ENCODE data around the gene DPP10.

DPP10 gene

DNA sequence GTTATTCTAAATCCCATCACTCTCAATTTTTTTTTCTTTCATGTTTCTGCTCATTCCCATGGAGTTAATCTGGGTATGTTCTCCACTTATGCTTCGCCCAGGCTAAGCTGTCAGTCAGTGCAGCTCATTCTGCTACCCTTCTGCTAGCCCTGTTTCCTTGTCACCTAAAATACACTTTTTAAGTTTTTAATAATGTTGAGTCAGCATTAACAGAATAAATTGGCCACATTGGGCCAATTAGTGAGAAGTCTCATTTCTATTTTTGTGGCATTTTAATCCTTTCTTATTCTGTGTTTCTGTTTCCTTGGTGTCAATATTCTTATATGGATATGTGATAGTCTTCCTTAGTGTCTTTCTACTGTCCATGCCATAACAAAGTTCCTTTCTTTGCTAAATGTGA is 1126.2 kb downstream of the DPP10 start:
- in situ Hi-C loops (cut with MboI; ENCODE audit: low sequenced_read_pairs, unreplicated experiment): no loop called here
- no peak for DNase-seq (ENCODE audit: low spot score)
- TF ChIP-seq, protein P1, sequence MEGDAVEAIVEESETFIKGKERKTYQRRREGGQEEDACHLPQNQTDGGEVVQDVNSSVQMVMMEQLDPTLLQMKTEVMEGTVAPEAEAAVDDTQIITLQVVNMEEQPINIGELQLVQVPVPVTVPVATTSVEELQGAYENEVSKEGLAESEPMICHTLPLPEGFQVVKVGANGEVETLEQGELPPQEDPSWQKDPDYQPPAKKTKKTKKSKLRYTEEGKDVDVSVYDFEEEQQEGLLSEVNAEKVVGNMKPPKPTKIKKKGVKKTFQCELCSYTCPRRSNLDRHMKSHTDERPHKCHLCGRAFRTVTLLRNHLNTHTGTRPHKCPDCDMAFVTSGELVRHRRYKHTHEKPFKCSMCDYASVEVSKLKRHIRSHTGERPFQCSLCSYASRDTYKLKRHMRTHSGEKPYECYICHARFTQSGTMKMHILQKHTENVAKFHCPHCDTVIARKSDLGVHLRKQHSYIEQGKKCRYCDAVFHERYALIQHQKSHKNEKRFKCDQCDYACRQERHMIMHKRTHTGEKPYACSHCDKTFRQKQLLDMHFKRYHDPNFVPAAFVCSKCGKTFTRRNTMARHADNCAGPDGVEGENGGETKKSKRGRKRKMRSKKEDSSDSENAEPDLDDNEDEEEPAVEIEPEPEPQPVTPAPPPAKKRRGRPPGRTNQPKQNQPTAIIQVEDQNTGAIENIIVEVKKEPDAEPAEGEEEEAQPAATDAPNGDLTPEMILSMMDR (IDR thresholded peaks at IDR 0.05; ENCODE audit: borderline replicate concordance, control extremely low read depth, extremely low read depth, insufficient read depth, missing control alignments): no peak

DNA sequence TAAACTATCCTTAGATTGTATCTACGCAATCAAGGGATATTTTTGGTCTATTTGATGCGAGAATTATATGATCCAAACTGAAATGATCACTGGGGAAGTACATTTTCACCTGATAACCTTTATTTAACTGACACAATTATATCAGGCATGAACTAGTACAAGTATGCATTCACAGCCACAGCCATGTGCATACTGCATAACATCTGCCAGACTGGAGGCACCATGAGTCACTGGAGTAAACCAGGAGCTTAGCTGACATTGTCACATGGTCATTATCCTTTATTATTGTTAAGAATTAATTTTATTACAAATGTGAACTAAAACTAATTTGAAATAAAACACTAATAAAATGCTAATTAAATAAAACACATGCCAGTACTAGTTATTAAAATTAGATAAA is 1127.1 kb downstream of the DPP10 start:
- in situ Hi-C loops (cut with MboI; ENCODE audit: low sequenced_read_pairs, unreplicated experiment): no loop called here
- no peak for DNase-seq (ENCODE audit: low spot score)
- TF ChIP-seq, protein P1 (IDR thresholded peaks at IDR 0.05; ENCODE audit: borderline replicate concordance, control extremely low read depth, extremely low read depth, insufficient read depth, missing control alignments): no peak

DNA sequence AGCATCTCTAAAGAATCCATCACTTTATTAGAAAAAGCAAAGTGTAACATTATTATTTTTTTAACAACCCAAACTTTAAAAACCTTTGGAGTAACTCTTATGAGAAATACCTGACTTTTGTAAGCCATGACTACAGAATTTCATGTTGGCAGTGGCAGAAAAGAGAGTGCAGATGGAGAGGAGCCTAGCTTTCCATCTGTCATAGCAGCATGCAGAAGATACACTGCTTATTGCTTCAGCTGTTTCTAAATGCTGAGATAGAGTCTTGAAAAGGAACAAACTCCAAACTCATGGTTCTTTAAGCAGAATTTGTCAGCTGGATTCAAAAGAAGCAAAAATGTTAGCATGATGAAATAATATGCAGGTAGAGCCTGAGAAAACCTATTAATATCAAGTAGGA is 1130.3 kb downstream of the DPP10 start:
- no peak for DNase-seq (ENCODE audit: low spot score)
- in situ Hi-C loops (cut with MboI; ENCODE audit: low sequenced_read_pairs, unreplicated experiment): no loop called here
- TF ChIP-seq, protein P1 (IDR thresholded peaks at IDR 0.05; ENCODE audit: borderline replicate concordance, control extremely low read depth, extremely low read depth, insufficient read depth, missing control alignments): no peak

DNA sequence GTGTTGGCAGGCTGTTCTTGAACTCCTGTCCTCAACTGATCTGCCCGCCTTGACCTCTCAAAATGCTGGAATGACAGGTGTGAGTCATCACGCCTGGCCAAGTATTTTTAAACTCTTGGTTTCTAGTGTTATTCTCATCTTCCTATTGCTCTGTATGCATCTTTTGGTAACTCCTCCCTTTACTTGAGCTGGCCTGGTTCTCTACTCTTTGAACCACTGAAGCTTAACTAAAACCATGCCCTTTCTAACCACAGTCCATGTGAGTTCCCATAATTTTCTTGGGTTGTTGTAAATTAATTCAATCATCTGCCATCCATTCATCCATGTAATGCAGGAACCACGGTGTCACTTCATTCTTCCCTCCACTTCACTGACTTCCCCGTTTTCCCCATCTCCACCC is 1131.3 kb downstream of the DPP10 start:
- in situ Hi-C loops (cut with MboI; ENCODE audit: low sequenced_read_pairs, unreplicated experiment): no loop called here
- TF ChIP-seq, protein P1 (IDR thresholded peaks at IDR 0.05; ENCODE audit: borderline replicate concordance, control extremely low read depth, extremely low read depth, insufficient read depth, missing control alignments): no peak
- DNase-seq (ENCODE audit: low spot score): no peak

DNA sequence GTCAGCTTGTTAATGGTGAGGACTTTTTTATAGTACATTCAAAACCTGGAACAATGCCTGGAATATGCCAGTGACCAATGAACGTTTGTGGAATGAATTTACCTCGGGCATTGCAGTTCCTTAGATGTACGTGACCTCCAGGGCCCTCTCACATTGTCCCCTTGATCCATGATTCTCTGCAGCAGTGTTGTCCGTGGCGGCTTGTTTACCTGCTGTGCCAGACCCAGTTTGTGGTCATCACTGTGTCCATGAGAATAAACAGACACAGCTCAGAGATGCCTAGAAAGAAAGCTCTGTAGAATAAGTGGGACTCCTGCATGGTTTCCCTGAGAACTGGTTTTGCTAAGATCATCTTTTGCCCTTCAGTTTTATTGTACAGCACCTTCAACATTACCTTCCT is 1132.2 kb downstream of the DPP10 start:
- in situ Hi-C loops (cut with MboI; ENCODE audit: low sequenced_read_pairs, unreplicated experiment): no loop called here
- no peak for DNase-seq (ENCODE audit: low spot score)

DNA sequence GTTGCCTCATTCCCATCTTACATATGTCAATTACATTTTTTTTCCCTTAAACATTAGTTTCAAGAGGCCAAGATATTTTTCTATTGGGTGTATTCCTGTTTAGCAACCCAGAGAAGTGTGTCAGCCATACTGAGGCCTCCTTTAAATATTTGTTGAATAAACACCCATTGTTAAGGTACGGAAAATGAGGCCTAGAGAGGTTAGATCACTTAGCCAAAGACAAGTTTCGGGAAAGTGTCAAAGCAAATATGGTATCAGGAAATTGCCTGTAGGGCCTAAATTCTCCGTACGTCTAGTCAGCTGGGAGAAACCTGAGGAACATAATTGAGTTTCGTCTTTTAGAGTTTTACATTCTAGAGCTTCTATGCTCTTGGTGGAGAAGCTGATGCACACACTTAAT is 1138.3 kb downstream of the DPP10 start:
- in situ Hi-C loops (cut with MboI; ENCODE audit: low sequenced_read_pairs, unreplicated experiment): no loop called here
- no peak for DNase-seq (ENCODE audit: low spot score)
- TF ChIP-seq, protein P1 (IDR thresholded peaks at IDR 0.05; ENCODE audit: borderline replicate concordance, control extremely low read depth, extremely low read depth, insufficient read depth, missing control alignments): no peak

More for the DNA sequence above, 1132.2 kb downstream of the DPP10 start:
- TF ChIP-seq, protein P1 (IDR thresholded peaks at IDR 0.05; ENCODE audit: borderline replicate concordance, control extremely low read depth, extremely low read depth, insufficient read depth, missing control alignments): no peak

DNA sequence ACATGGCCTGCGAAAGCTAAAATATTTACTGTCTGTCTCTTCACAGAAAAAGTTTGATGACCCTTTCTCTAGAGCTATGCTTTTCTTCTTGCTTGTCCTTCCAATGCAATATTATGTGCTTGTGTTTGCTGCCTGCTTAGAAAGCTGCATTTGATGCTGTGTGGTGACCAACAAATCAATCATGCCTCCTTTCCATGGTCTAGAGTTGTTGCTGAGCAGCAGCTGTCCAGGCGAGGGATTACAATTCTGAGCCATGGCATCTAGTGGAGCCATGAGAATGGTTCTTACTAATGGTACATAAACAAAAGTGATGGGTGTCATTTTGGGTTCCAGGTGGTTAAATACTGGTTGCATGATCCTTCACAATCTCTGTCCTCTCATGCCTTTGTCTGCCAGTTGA is 1142.1 kb downstream of the DPP10 start:
- in situ Hi-C loops (cut with MboI; ENCODE audit: low sequenced_read_pairs, unreplicated experiment): no loop called here
- no peak for DNase-seq (ENCODE audit: low spot score)
- TF ChIP-seq, protein P1 (IDR thresholded peaks at IDR 0.05; ENCODE audit: borderline replicate concordance, control extremely low read depth, extremely low read depth, insufficient read depth, missing control alignments): no peak
